GM21381 (cell line): ENCODE results near the gene HDAC9.
"Not testable (repeated sequence)": the region's sequence is repeated elsewhere in the genome, so short reads cannot be mapped to it uniquely, and the experiment has no call there.

Experiments
- ATAC-seq: cut with Tn5 transposase; IDR thresholded peaks from one replicate; pipeline ENCODE4 v1.9.1; 2021; ENCODE audit warnings: mild to moderate bottlenecking, moderate library complexity; ENCODE audit not compliant: unreplicated experiment

The HDAC9 gene

GRCh38 chr7:18936265-18936664 is 440.7 kb downstream of the HDAC9 start:
- ATAC-seq: no peak

GRCh38 chr7:18939771-18940592 is 444.4 kb downstream of the HDAC9 start:
- ATAC-seq: no peak

- no peak for ATAC-seq
These were observed 445.1 kb downstream of the HDAC9 start for GRCh38 chr7:18940593-18941134.

- no peak for ATAC-seq
These were observed 445.7 kb downstream of the HDAC9 start for GRCh38 chr7:18941207-18941606.

- no peak for ATAC-seq
These were observed 453.0 kb downstream of the HDAC9 start for GRCh38 chr7:18948521-18948920.

GRCh38 chr7:18952846-18953245 is 457.3 kb downstream of the HDAC9 start:
- ATAC-seq: no peak

- no peak for ATAC-seq
These were observed 463.1 kb downstream of the HDAC9 start for GRCh38 chr7:18958627-18959026.

GRCh38 chr7:18960725-18961124 is 465.2 kb downstream of the HDAC9 start:
- ATAC-seq: no peak

- ATAC-seq: no peak
These were observed 466.5 kb downstream of the HDAC9 start for GRCh38 chr7:18962031-18962430.

GRCh38 chr7:18965657-18966056 is 470.1 kb downstream of the HDAC9 start:
- no peak for ATAC-seq

GRCh38 chr7:18967755-18968154 is 472.2 kb downstream of the HDAC9 start:
- ATAC-seq: not testable (repeated sequence)

GRCh38 chr7:18971839-18972238 is 476.3 kb downstream of the HDAC9 start:
- no peak for ATAC-seq

- no peak for ATAC-seq
These were observed 479.3 kb downstream of the HDAC9 start for GRCh38 chr7:18974803-18975202.

- ATAC-seq: no peak
These were observed 479.7 kb downstream of the HDAC9 start for GRCh38 chr7:18975276-18975675.

- ATAC-seq: no peak
These were observed 480.2 kb downstream of the HDAC9 start for GRCh38 chr7:18975689-18976280.

GRCh38 chr7:18976715-18977471 is 481.3 kb downstream of the HDAC9 start:
- no peak for ATAC-seq

GRCh38 chr7:18978108-18978495 is 482.6 kb downstream of the HDAC9 start:
- no peak for ATAC-seq

GRCh38 chr7:18990700-18991099 is 495.2 kb downstream of the HDAC9 start:
- ATAC-seq: not testable (repeated sequence)

- no peak for ATAC-seq
These were observed 498.6 kb downstream of the HDAC9 start for GRCh38 chr7:18993933-18994668.

- ATAC-seq: no peak
These were observed 499.7 kb downstream of the HDAC9 start for GRCh38 chr7:18995270-18995671.
